ENCODE measurements around the gene PCDHGB6. TPM values are rescaled to one million over a fixed set of nuclear protein-coding genes. Genes with fewer than 3 reads are reported as not detected.
"Not testable (repeated sequence)": the region's sequence is repeated elsewhere in the genome, so short reads cannot be mapped to it uniquely, and the experiment has no call there.

PCDHGB6 gene
- total RNA-seq (2014; rRNA removed; shearing (Covaris generic)) (7.1 and 8.1 TPM in 2 replicates), polyA plus RNA-seq (2016; fragmentation: Nextera tagmentation; extraction: Ambion mirVana) (1.6 and 2.8 TPM in 2 replicates)
- long read RNA-seq, result 0 reads

DNA sequence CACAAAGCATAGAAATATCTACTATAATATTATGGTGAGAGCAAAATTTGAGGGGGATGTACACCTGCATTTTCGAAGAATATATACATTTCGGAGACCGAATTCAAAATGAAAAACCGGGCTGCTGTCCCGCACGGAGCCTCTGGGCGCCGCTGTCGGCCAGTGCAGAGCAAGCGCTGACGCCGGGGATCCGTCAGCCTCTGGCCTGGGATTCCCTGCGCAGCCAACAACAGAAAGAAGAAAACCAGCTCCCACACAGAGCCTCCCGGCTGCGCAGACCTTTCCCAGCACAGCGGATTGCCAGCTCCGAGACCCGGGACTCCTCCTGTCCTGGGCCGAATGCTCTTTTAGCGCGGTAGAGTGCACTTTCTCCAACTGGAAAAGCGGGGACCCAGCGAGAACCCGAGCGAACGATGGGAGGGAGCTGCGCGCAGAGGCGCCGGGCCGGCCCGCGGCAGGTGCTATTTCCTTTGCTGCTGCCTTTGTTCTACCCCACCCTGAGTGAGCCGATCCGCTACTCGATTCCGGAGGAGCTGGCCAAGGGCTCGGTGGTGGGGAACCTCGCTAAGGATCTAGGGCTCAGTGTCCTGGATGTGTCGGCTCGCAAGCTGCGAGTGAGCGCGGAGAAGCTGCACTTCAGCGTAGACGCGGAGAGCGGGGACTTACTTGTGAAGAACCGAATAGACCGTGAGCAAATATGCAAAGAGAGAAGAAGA, at the start of gene PCDHGB6:
Gene PCDHGB6 (plus strand): TSS at position 232 of the 716 bp plus-strand sequence. CDS start 182 bp downstream, at position 414.
- H3K36me3 ChIP-seq (ENCODE audit: insufficient read depth); H3K27me3 ChIP-seq (ENCODE audit: insufficient read depth); H3K4me1 ChIP-seq (ENCODE audit: insufficient read depth); H3K27ac Mint-ChIP-seq; H3K4me1 Mint-ChIP-seq; H4K20me1 ChIP-seq (replicated peaks; ENCODE audit: insufficient read depth); H3K27ac ChIP-seq (ENCODE audit: low read depth); H3F3A ChIP-seq (replicated peaks; ENCODE audit: low read depth); H3K79me2 ChIP-seq (replicated peaks; ENCODE audit: insufficient read depth); H3K9me2 ChIP-seq (ENCODE audit: insufficient read depth): not testable (repeated sequence)
- peaks cover 34% of the 10 kb centered on the region for H3K36me3 Mint-ChIP-seq (ENCODE audit: low read depth)
- H3K27me3 Mint-ChIP-seq (ENCODE audit: insufficient read depth, low read depth, poor library complexity), result peaks cover 12% of the 10 kb centered on the region
- peak; percentile 67 for TF ChIP-seq CREB1 (CRISPR knock-in tag; IDR thresholded peaks at IDR 0.05; ENCODE audit: low read depth)
- TF ChIP-seq CTCF (conservative IDR thresholded peaks at IDR 0.05; ENCODE audit: low read depth in 2 of 2), result peak; percentile 81
- peak; percentile 89 for DNase-seq (ENCODE audit: low spot score)
- Histone ChIP-seq H3K4me3 (peak within 1 kb of the TSS; percentile 86), H3K4me2 (peak within 1 kb of the TSS; percentile 88), H2AFZ (peak within 1 kb of the TSS; percentile 84)
- ATAC-seq, result peak; percentile 95
- H3K4me3 Mint-ChIP-seq, result peak within 1 kb of the TSS; percentile 92
- H3K9me3 Mint-ChIP-seq, result peaks cover 30% of the 10 kb centered on the region

DNA sequence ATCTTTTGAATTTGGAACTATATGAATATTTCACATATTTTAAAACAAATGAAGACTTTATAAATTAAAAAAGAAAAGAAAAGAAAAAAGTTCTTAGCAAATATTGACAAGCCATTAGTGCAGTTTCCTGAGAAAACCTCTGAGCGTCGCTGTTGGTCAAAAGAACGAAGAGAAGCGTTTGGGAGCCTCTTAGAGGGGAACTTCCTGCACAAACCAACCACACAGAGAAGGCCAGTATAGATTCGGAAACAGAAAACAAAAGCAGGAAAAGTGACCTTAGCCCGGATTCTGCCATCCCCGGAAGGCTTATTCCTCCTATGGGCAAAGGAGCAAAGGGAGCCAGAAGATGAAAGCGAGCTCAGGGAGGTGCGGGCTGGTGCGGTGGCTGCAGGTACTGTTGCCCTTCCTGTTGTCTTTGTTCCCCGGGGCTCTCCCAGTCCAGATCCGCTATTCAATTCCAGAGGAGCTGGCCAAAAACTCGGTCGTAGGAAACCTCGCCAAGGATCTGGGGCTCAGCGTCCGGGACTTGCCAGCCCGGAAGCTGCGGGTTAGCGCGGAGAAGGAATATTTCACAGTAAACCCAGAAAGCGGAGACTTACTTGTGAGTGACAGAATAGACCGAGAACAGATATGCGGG, 47.9 kb upstream of the PCDHGB6 start, which contains the start of gene PCDHGB2:
Gene PCDHGB2 (plus strand): TSS at position 205 of the 637 bp plus-strand sequence. CDS start 142 bp downstream, at position 347.
- peak within 1 kb of the TSS; percentile 40; the same call in 1 of the 2 replicates for H2AFZ ChIP-seq
- peak; percentile 76 for ATAC-seq
- H3K4me1 ChIP-seq (ENCODE audit: insufficient read depth), result peaks cover 17% of the 10 kb centered on the region; the same call in 1 of the 2 replicates
- Mint-ChIP-seq H3K9me3 (peaks cover 73% of the 10 kb centered on the region), H3K4me3 (peak within 1 kb of the TSS; percentile 55), H3K27me3 (ENCODE audit: insufficient read depth, low read depth, poor library complexity) (peaks cover 11% of the 10 kb centered on the region), H3K36me3 (ENCODE audit: low read depth) (peaks cover 73% of the 10 kb centered on the region), H3K4me1 (peaks cover 14% of the 10 kb centered on the region), H3K27ac (peak within 1 kb of the TSS; percentile 50)
- H3K36me3 ChIP-seq (ENCODE audit: insufficient read depth), result peaks cover under 1% of the 10 kb centered on the region; the same call in 1 of the 2 replicates
- peak; percentile 80 for TF ChIP-seq CTCF (conservative IDR thresholded peaks at IDR 0.05; ENCODE audit: low read depth in 2 of 2)
- TF ChIP-seq CREB1 (CRISPR knock-in tag; IDR thresholded peaks at IDR 0.05; ENCODE audit: low read depth), result no peak
- no peaks in the 10 kb centered on the region for H3K9me2 ChIP-seq (ENCODE audit: insufficient read depth)
- no peak within 1 kb of the TSS for H3K27ac ChIP-seq (ENCODE audit: low read depth)
- no peaks in the 10 kb centered on the region for H3K27me3 ChIP-seq (ENCODE audit: insufficient read depth)
- no peaks in the 10 kb centered on the region for H3K79me2 ChIP-seq (replicated peaks; ENCODE audit: insufficient read depth)
- H3K4me2 ChIP-seq, result peak within 1 kb of the TSS; percentile 37; the same call in 1 of the 2 replicates
- no peaks in the 10 kb centered on the region for H4K20me1 ChIP-seq (replicated peaks; ENCODE audit: insufficient read depth)
- 0 out of 2 replicates have a peak, but pooled peaks cover 3% of the 10 kb centered on the region for H3F3A ChIP-seq (replicated peaks; ENCODE audit: low read depth)
- H3K4me3 ChIP-seq, result peak within 1 kb of the TSS; percentile 18; the same call in 1 of the 2 replicates
- DNase-seq (ENCODE audit: low spot score), result peak; percentile 88

Measured in GM23338 (cell line).